GM19099 (cell line): ENCODE results near the gene FKBP1A.

ENCODE experiments used
- POLR2A ChIP-seq: IDR thresholded peaks from 3 replicates; pipeline ENCODE4 v1.6.1; 2011; ENCODE audit warnings: low read depth; ENCODE audit not compliant: insufficient read length; ENCODE audit errors: extremely low read depth

FKBP1A gene

GRCh38 chr20:1378735-1379125 is 14.1 kb downstream of the FKBP1A start:
- no peak for TF ChIP-seq POLR2A

- TF ChIP-seq POLR2A: no peak
These were observed 14.7 kb downstream of the FKBP1A start for GRCh38 chr20:1377984-1378734.

DNA sequence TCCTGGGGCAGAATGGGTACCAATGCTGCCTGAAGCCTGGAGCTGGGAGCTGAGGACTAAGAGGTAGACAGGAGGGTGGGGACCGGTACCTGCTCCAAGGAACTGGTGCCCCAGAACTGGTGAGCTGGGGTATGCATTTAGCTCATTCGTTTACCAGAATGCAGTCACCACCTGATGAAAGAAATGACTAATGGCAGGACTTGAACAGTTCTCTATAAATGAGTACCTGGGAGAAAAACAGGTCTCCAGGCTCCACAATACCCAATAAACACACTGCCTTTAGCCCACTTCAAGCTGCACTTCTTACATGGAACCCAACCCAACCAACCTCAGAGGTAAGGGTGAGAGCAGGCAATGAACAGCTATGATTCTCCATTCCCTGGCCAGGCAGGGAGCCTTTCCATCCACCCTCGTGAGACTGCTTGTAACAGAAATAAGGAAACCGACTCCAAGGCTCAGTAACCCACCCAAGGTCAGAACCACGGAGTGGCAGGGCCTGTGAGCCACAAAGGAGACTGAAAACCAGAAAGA is 15.4 kb downstream of the FKBP1A start:
- no peak for TF ChIP-seq POLR2A

GRCh38 chr20:1376408-1377270 is 16.2 kb downstream of the FKBP1A start:
- no peak for TF ChIP-seq POLR2A

DNA sequence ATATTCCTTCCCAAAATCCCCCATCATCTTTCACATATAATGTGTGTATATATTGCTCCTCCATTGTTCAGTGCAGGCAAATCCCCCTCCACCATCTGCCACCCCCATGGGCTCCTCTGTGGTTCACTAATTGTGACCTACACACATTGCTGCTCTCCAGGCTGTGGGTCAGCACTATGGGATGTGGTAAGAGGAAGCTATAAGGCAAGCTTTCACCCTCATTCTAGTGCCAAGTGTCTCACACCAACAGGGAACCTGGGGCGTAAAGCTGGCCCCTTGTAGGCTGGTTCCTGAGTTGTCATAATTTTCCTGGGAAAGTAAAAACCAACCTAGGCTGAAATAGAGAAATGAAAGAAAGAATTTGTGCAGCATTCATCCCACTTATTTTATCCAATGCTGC is 16.8 kb downstream of the FKBP1A start:
- no peak for TF ChIP-seq POLR2A

DNA sequence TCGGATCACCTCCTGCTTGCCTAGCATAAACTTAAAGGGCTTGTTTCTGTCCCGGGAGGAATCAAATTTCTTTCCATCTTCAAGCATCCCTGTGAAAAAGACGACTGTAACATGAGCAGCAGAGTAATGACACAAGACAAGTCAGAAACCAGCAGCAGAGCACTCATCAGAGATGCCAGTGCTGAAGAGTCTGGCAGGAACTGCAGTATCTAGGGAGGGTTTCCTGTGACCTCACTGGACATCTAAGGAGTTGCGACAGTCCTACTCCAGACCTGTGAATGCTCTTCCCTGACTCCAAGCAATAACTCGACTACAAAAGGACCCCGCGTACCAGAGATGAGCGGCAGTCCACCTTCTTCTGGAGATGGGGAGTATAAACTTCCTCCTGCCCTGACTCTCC is 17.3 kb downstream of the FKBP1A start:
- TF ChIP-seq POLR2A: no peak

GRCh38 chr20:1374246-1374645 is 18.6 kb downstream of the FKBP1A start:
- no peak for TF ChIP-seq POLR2A

GRCh38 chr20:1373614-1374013 is 19.2 kb downstream of the FKBP1A start:
- no peak for TF ChIP-seq POLR2A

- no peak for TF ChIP-seq POLR2A
These were observed 19.8 kb downstream of the FKBP1A start for GRCh38 chr20:1373036-1373435.

- no peak for TF ChIP-seq POLR2A
These were observed 20.9 kb downstream of the FKBP1A start for GRCh38 chr20:1371830-1372539.

GRCh38 chr20:1371202-1371782 is 21.6 kb downstream of the FKBP1A start:
- TF ChIP-seq POLR2A: no peak

DNA sequence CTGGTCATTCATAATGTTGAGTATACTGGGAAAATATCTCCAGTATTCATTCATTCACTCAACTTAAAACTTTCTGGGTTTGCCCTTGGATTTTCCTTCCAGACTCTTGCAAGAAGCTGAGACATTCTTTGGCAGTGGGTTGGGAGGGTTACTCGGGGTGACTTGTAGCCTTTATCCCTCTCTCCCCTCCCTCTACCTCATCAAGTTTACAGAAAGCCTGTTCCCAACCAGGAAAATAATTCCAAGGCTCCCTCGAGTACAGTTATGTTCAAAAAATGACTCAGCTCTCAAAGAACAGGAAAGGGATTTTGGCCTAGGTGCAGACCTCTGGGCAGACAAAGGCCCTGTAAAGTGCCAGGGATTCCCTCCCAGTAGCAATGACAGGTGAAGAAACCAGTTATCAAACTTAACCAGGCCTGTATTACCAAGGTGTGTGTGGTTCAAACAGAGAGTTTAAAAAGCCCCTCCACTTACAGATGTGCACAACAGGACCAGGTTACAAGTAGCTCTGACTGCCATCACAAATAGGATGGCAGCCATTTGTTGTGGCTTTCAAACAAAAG is 22.2 kb downstream of the FKBP1A start:
- no peak for TF ChIP-seq POLR2A

DNA sequence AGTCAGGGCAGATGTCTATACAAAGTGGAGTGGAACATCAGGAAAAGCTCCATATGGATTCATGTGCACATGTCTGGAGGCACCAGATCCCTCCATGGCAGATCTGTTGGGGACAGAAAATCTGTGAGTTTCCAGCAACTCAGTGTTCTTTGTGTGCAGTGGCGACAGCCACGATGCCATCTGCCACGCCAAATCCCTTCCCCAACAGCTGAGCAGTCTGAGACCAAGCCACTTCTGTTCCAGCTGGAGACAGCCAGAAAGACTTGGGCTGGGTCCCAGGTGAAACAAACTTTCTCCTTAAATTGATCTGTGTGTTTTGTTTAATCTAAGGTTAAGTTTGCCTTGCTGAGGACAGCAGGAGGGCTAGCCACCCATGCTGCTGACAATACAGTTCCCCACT is 22.9 kb downstream of the FKBP1A start:
- TF ChIP-seq POLR2A: no peak

DNA sequence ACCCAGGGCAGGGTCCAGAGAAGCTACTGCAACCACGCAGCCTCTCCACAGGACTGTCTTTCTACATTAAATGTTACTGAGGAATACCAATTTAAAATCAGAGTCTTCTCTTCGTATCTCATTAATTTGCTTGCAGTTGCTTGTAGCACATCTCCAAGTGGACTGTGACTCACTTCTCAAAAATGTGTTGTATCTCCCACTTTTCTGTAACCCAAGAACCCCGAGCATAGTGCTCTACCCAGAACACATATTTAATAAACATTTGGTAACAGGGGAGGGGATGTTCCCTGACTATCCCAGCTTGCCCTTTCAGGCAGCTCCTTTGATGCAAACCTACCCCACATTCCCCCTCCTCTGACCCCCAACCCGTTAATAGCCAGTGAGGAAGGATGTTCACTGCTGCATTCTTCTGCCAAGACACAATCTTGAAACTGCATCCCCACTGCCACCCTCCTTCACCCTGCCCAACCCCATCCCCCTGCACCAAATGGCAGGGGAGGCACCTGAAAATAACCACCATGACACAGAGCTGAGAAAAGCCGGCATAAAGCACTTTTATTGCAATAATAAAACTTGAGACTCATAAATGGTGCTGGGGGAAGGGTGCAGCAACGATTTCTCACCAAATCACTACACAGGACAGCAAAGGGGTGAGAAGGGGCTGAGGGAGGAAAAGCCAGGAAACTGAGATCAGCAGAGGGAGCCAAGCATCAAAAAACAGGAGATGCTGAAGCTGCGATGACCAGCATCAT is 24.2 kb downstream of the FKBP1A start:
- TF ChIP-seq POLR2A: no peak
